Measurements from ENCODE around the gene ARSD. TPM values are rescaled to one million over a fixed set of nuclear protein-coding genes. Genes with fewer than 3 reads are reported as not detected.

The ARSD gene
- total RNA-seq, 1 experiment from 2014 or later: 8.0 TPM

DNA sequence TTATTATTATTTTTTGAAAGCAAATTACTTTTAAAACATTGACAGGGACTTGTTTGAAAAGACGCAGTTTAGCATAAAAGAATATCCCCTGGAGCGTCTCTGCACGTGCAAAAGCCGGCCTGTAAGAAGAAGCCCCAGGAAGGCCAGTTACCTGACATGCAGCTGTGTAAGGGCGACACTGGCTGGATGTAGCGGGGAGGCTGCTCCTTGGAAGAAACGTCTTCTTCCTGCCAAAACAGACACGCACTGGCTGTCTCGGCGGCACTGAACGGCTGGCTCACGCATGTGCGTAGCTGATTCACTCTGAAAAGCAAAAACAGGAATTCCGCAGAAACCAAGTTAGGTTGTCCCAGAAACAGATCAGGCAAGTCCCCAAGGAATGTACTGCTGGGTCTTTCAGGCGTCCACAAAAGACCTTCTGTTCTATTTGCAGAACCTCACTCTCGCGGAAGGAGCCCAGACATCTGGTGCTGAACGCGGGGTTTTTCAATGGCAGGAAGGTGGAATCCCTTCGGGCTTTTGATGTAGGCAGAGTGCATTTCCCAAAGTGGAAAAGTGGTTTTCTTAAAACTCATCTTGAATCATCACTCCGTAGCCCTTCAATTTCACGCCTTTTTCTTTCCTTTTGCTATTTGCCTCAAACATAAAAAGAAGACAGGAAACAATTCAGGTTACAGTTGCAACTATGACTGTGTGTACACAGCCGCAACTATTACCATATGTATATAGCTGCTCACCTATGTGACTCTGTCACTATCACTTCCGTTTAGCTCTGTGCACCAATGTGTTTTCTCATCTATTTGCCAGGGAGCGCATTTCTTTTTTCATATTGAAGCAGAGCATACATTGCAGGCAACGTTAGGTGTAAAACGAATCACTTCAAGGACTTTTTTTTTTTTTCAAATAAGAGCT lies 39.1 kb upstream of the ARSD start:
- Histone ChIP-seq H3K4me2 (ENCODE audit: low read length) (no peak overlapping the region), H3K4me3 (replicated peaks in 1 of 2; ENCODE audit: low read depth in 1 of 2, low read length in 2 of 2) (no peak overlapping the region), H3K9me2 (ENCODE audit: insufficient read depth) (no peaks in the 10 kb centered on the region), H3K27ac (ENCODE audit: low read depth, low read length) (no peak overlapping the region), H3K27me3 (ENCODE audit: insufficient read depth, low read length) (no peaks in the 10 kb centered on the region), H3K79me2 (ENCODE audit: insufficient read depth, low read length) (no peaks in the 10 kb centered on the region), H3K9me3 (ENCODE audit: control insufficient read depth in 1 of 2, insufficient read depth in 1 of 2, low read depth in 1 of 2, low read length in 2 of 2) (no peaks in the 10 kb centered on the region), H3K36me3 (ENCODE audit: control insufficient read depth in 1 of 2, insufficient read depth in 2 of 2, low read length in 2 of 2) (no peaks in the 10 kb centered on the region), H4K20me1 (ENCODE audit: insufficient read depth) (no peaks in the 10 kb centered on the region), H2AFZ (ENCODE audit: low read depth, low read length, poor library complexity, severe bottlenecking) (no peak overlapping the region), H3K4me1 (ENCODE audit: control insufficient read depth in 1 of 2, insufficient read depth in 2 of 2, low read length in 2 of 2) (no peaks in the 10 kb centered on the region), H3K9ac (ENCODE audit: low read length) (no peak overlapping the region)
- intact Hi-C loops (cut with micrococcal nuclease): no loop called here
- no TSS peak for BruUV-seq (replicated peaks)
- CTCF ChIA-PET: no interaction called here
- ATAC-seq: no peak
- RAD21 ChIA-PET (ENCODE audit: low non-redundant PET in 1 of 2, low total read pairs in 2 of 2, uncharacterized antibody in 2 of 2, unreplicated experiment in 2 of 2): no interaction called here
- no peak for DNase-seq (ENCODE audit: low read depth, low spot score)
- TF ChIP-seq POLR2AphosphoS5 (IDR thresholded peaks at IDR 0.05; ENCODE audit: low read depth, low read length): no peak
- no peak for TF ChIP-seq TCF7L2 (IDR thresholded peaks at IDR 0.05; ENCODE audit: borderline replicate concordance, extremely low read depth, insufficient read depth, insufficient read length)
- no peak for TF ChIP-seq SRF (IDR thresholded peaks at IDR 0.05; ENCODE audit: low read depth)
- TF ChIP-seq, protein P1, sequence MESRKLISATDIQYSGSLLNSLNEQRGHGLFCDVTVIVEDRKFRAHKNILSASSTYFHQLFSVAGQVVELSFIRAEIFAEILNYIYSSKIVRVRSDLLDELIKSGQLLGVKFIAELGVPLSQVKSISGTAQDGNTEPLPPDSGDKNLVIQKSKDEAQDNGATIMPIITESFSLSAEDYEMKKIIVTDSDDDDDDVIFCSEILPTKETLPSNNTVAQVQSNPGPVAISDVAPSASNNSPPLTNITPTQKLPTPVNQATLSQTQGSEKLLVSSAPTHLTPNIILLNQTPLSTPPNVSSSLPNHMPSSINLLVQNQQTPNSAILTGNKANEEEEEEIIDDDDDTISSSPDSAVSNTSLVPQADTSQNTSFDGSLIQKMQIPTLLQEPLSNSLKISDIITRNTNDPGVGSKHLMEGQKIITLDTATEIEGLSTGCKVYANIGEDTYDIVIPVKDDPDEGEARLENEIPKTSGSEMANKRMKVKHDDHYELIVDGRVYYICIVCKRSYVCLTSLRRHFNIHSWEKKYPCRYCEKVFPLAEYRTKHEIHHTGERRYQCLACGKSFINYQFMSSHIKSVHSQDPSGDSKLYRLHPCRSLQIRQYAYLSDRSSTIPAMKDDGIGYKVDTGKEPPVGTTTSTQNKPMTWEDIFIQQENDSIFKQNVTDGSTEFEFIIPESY (IDR thresholded peaks at IDR 0.05; ENCODE audit: extremely low read depth, insufficient replicate concordance, low read length): no peak
- TF ChIP-seq ZFX (IDR thresholded peaks at IDR 0.05): no peak
- no peak for TF ChIP-seq JUND (IDR thresholded peaks at IDR 0.05)
- no peak for TF ChIP-seq EZH2 (IDR thresholded peaks at IDR 0.05)
- no peak for TF ChIP-seq POLR2A (IDR thresholded peaks at IDR 0.05; ENCODE audit: borderline replicate concordance, extremely low read depth, insufficient read depth, insufficient read length)
- TF ChIP-seq EGR1 (IDR thresholded peaks at IDR 0.05; ENCODE audit: low read depth): no peak
- TF ChIP-seq ELF1 (IDR thresholded peaks at IDR 0.05; ENCODE audit: borderline replicate concordance, low read depth): no peak
- TF ChIP-seq, protein P2, sequence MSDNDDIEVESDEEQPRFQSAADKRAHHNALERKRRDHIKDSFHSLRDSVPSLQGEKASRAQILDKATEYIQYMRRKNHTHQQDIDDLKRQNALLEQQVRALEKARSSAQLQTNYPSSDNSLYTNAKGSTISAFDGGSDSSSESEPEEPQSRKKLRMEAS (IDR thresholded peaks at IDR 0.05): no peak
- POLR2A ChIA-PET: no interaction called here

Data from HCT116 (cell line).